Raji (cell line): ENCODE results near the gene KIF3B.

Experiments used
- POLR2A ChIP-seq: IDR thresholded peaks from 2 replicates; pipeline ENCODE4 v1.6.1; 2011; ENCODE audit warnings: low read depth, low read length, control low read depth; ENCODE audit not compliant: insufficient read depth

Gene KIF3B

DNA sequence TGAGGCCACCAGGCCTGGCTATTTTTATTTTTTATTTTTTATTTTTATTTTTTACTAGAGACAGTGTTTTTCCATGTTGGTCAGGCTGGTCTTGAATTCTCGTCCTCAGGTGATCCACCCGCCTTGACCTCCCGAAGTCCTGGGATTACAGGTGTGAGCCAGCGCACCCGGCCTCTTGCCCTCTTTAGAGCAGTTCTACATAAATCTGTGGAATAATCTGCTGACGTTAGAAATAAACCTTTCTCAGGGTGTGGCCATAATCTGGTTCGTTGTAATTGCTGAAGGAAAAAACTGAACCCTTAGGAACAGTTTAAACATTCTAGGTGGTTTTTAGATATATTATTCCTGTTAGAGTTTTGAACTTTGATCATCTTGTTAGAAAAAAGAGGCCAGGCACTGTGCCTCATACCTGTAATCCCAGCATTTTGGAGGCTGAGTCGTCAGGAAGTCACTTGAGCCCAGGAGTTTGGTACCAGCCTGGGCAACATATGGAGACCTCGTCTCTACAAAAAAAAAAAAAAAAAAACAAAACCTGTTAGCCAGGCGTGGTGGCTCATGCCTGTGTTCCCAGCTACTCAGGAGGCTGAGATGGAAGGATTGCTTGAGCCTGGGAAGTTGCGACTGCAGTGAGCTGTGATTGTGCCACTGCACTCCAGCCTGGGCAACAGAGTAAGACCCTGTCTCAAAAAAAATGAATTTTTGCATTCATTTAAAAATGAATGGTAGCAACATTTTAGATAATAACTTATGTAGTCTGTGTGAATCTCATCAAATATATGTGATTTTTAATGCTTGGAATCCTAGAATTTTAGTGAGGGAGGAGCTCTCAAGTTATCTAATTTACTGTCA lies 104.9 kb downstream of the KIF3B start:
- TF ChIP-seq POLR2A = no peak
